Measurements from ENCODE around the gene ABL1.

The ABL1 gene

GRCh38 chr9:130854835-130855234, 19.8 kb downstream of the ABL1 start:
- DNase-seq (ENCODE audit: extremely low spot score) = no peak
- POLR2A ChIA-PET = no interaction called here
- TF ChIP-seq FOXK2 (IDR thresholded peaks at IDR 0.05) (no peak), TARDBP (IDR thresholded peaks at IDR 0.05) (no peak), SUZ12 (IDR thresholded peaks at IDR 0.05) (no peak)
- CTCF ChIA-PET = interaction anchor here (1.0 to 1.3 kb wide), 2 partner anchors 9 to 83 kb away, joined by 3 read pairs; no protein-coding TSS in a partner anchor

GRCh38 chr9:130856474-130856873, 21.4 kb downstream of the ABL1 start:
- DNase-seq (ENCODE audit: extremely low spot score) = no peak
- ChIA-PET POLR2A (no interaction called here), CTCF (interaction anchor here (1.3 kb wide), 1 partner anchor 10 kb away, joined by 4 read pairs; no protein-coding TSS in a partner anchor)
- TF ChIP-seq ARNT (IDR thresholded peaks at IDR 0.05) = no peak
- TF ChIP-seq L3MBTL2 (conservative IDR thresholded peaks at IDR 0.05) = no peak
- TF ChIP-seq PKNOX1 (IDR thresholded peaks at IDR 0.05) = no peak
- TF ChIP-seq HDGF (IDR thresholded peaks at IDR 0.05; ENCODE audit: borderline replicate concordance) = no peak
- TF ChIP-seq TARDBP (IDR thresholded peaks at IDR 0.05) = no peak
- no peak for TF ChIP-seq CTBP1 (IDR thresholded peaks at IDR 0.05; ENCODE audit: borderline replicate concordance)
- TF ChIP-seq ZNF384 (IDR thresholded peaks at IDR 0.05) = no peak
- no peak for TF ChIP-seq SP1 (IDR thresholded peaks at IDR 0.05)
- no peak for TF ChIP-seq FOXM1 (IDR thresholded peaks at IDR 0.05; ENCODE audit: borderline replicate concordance)
- TF ChIP-seq ELF4 (IDR thresholded peaks at IDR 0.05) = no peak
- TF ChIP-seq NFRKB (IDR thresholded peaks at IDR 0.05) = no peak
- TF ChIP-seq FOXK2 (IDR thresholded peaks at IDR 0.05) = no peak
- TF ChIP-seq BHLHE40 (IDR thresholded peaks at IDR 0.05; ENCODE audit: borderline replicate concordance) = no peak

GRCh38 chr9:130857864-130858738, 23.0 kb downstream of the ABL1 start:
- DNase-seq (ENCODE audit: extremely low spot score) = no peak
- TF ChIP-seq SP1 (IDR thresholded peaks at IDR 0.05) (no peak), HDGF (IDR thresholded peaks at IDR 0.05; ENCODE audit: borderline replicate concordance) (no peak), FOXM1 (IDR thresholded peaks at IDR 0.05; ENCODE audit: borderline replicate concordance) (no peak), TARDBP (IDR thresholded peaks at IDR 0.05) (no peak)
- ChIA-PET CTCF (interaction anchor here (0.8 to 1.6 kb wide), 3 partner anchors 8 to 23 kb away, joined by 3 to 4 read pairs (median 3); partner anchors contain the start of gene ABL1), POLR2A (no interaction called here)

- ChIA-PET POLR2A (no interaction called here), CTCF (interaction anchor here (0.6 to 1.6 kb wide), 4 partner anchors 7 to 91 kb away, joined by 3 to 4 read pairs (median 4); partner anchors contain the start of gene ABL1)
- DNase-seq (ENCODE audit: extremely low spot score) = no peak
- no peak for TF ChIP-seq LEF1 (IDR thresholded peaks at IDR 0.05; ENCODE audit: borderline replicate concordance)
- no peak for TF ChIP-seq TARDBP (IDR thresholded peaks at IDR 0.05)
- no peak for TF ChIP-seq PKNOX1 (IDR thresholded peaks at IDR 0.05)
- TF ChIP-seq SUZ12 (IDR thresholded peaks at IDR 0.05) = no peak
- TF ChIP-seq FOXM1 (IDR thresholded peaks at IDR 0.05; ENCODE audit: borderline replicate concordance) = no peak
- TF ChIP-seq L3MBTL2 (conservative IDR thresholded peaks at IDR 0.05) = no peak
- no peak for TF ChIP-seq CTBP1 (IDR thresholded peaks at IDR 0.05; ENCODE audit: borderline replicate concordance)
- no peak for TF ChIP-seq ELF4 (IDR thresholded peaks at IDR 0.05)
- TF ChIP-seq HDGF (IDR thresholded peaks at IDR 0.05; ENCODE audit: borderline replicate concordance) = no peak
- no peak for TF ChIP-seq FOXA1 (IDR thresholded peaks at IDR 0.05)
- TF ChIP-seq ZNF384 (IDR thresholded peaks at IDR 0.05) = no peak
- no peak for TF ChIP-seq ARNT (IDR thresholded peaks at IDR 0.05)
- TF ChIP-seq FOXK2 (IDR thresholded peaks at IDR 0.05) = no peak
- no peak for TF ChIP-seq BHLHE40 (IDR thresholded peaks at IDR 0.05; ENCODE audit: borderline replicate concordance)
- no peak for TF ChIP-seq NFRKB (IDR thresholded peaks at IDR 0.05)
- TF ChIP-seq SP1 (IDR thresholded peaks at IDR 0.05) = no peak
Observed at GRCh38 chr9:130858739-130859705, 24.0 kb downstream of the ABL1 start.

GRCh38 chr9:130860458-130861316, 25.6 kb downstream of the ABL1 start:
- ChIA-PET CTCF (interaction anchor here (1.0 kb wide), 1 partner anchor 89 kb away, joined by 4 read pairs; no protein-coding TSS in a partner anchor), POLR2A (interaction anchor here (1.0 kb wide), 1 partner anchor 154 kb away, joined by 3 read pairs; no protein-coding TSS in a partner anchor)
- TF ChIP-seq LEF1 (IDR thresholded peaks at IDR 0.05; ENCODE audit: borderline replicate concordance) = no peak
- no peak for TF ChIP-seq SP1 (IDR thresholded peaks at IDR 0.05)
- TF ChIP-seq TARDBP (IDR thresholded peaks at IDR 0.05) = no peak
- TF ChIP-seq L3MBTL2 (conservative IDR thresholded peaks at IDR 0.05) = no peak
- no peak for TF ChIP-seq BHLHE40 (IDR thresholded peaks at IDR 0.05; ENCODE audit: borderline replicate concordance)
- TF ChIP-seq SUZ12 (IDR thresholded peaks at IDR 0.05) = no peak
- no peak for TF ChIP-seq ELF4 (IDR thresholded peaks at IDR 0.05)
- DNase-seq (ENCODE audit: extremely low spot score) = no peak
